Osteoblast (primary cell): ENCODE data around the gene YTHDC1. TPM values are rescaled to one million over a fixed set of nuclear protein-coding genes. Genes with fewer than 3 reads are reported as not detected.
"Not testable (repeated sequence)": the region's sequence is repeated elsewhere in the genome, so short reads cannot be mapped to it uniquely, and the experiment has no call there.

Source experiments
- DNase-seq: peaks from one replicate; pipeline ENCODE4 v3.0.0; 2011; ENCODE audit warnings: low spot score, mixed read lengths; ENCODE audit not compliant: insufficient read length; ENCODE audit errors: missing footprints
- H2AFZ ChIP-seq: 2 replicates; pipeline ENCODE4 v1.6.0; 2011; ENCODE audit warnings: mild to moderate bottlenecking, low read length
- H3K27ac ChIP-seq: 2 replicates; pipeline ENCODE4 v1.5.1; 2011; ENCODE audit warnings: mild to moderate bottlenecking, low read depth, low read length, moderate library complexity
- H3K27me3 ChIP-seq: 2 replicates; pipeline ENCODE4 v1.6.0; 2012; ENCODE audit warnings: mild to moderate bottlenecking, control low read depth, inconsistent platforms, low read length, moderate library complexity; ENCODE audit not compliant: insufficient read depth
- H3K36me3 ChIP-seq: 2 replicates; pipeline ENCODE4 v1.5.1; 2011; ENCODE audit warnings: mild to moderate bottlenecking, low read length, control low read depth, moderate library complexity; ENCODE audit not compliant: insufficient read depth
- H3K4me1 ChIP-seq: 2 replicates; pipeline ENCODE4 v1.5.1; 2011; ENCODE audit warnings: mild to moderate bottlenecking, low read length, control low read depth, moderate library complexity; ENCODE audit not compliant: insufficient read depth
- H3K4me2 ChIP-seq: 2 replicates; pipeline ENCODE4 v1.6.0; 2011; ENCODE audit warnings: mild to moderate bottlenecking, low read length; ENCODE audit not compliant: insufficient read depth
- H3K4me3 ChIP-seq: fragments of 200-600 bp; sonication (generic); 3 replicates; pipeline ENCODE4 v1.5.1; 2012; ENCODE audit warnings: mild to moderate bottlenecking, low read length, inconsistent platforms; ENCODE audit not compliant: insufficient read depth
- H3K79me2 ChIP-seq: 2 replicates; pipeline ENCODE4 v1.6.0; 2012; ENCODE audit warnings: mild to moderate bottlenecking, low read length, control low read depth, inconsistent platforms; ENCODE audit not compliant: insufficient read depth
- H3K9me3 ChIP-seq: 2 replicates; pipeline ENCODE4 v1.5.1; 2011; ENCODE audit warnings: low read depth, low read length, control low read depth
- H4K20me1 ChIP-seq: 2 replicates; pipeline ENCODE4 v1.6.0; 2012; ENCODE audit warnings: mild to moderate bottlenecking, low read length, control low read depth; ENCODE audit not compliant: insufficient read depth
- total RNA-seq: library from RNA; depleted of rRNA; stranded (reverse); fragments of >200 nt; gene quantifications from 2 replicates; pipeline ENCODE4 v1.2.3, GENCODE V29; 2012
- TF ChIP-seq, protein P1 (sequence below): IDR thresholded peaks from 2 replicates; pipeline ENCODE4 v1.5.1; 2011; ENCODE audit warnings: mild to moderate bottlenecking, low read depth, low read length, moderate library complexity; ENCODE audit errors: extremely low read depth

The YTHDC1 gene
- total RNA-seq, 1 donor: 40.2 TPM

GRCh38 chr4:68283095-68283494, 66.8 kb downstream of the YTHDC1 start:
- Histone ChIP-seq H3K79me2 (no peaks in the 10 kb centered on the region), H4K20me1 (no peaks in the 10 kb centered on the region), H3K27ac (no peak overlapping the region), H3K4me1 (no peaks in the 10 kb centered on the region), H3K27me3 (no peaks in the 10 kb centered on the region), H3K4me3 (no peak overlapping the region), H2AFZ (no peak overlapping the region), H3K4me2 (no peak overlapping the region), H3K9me3 (no peaks in the 10 kb centered on the region), H3K36me3 (no peaks in the 10 kb centered on the region)
- TF ChIP-seq, protein P1, sequence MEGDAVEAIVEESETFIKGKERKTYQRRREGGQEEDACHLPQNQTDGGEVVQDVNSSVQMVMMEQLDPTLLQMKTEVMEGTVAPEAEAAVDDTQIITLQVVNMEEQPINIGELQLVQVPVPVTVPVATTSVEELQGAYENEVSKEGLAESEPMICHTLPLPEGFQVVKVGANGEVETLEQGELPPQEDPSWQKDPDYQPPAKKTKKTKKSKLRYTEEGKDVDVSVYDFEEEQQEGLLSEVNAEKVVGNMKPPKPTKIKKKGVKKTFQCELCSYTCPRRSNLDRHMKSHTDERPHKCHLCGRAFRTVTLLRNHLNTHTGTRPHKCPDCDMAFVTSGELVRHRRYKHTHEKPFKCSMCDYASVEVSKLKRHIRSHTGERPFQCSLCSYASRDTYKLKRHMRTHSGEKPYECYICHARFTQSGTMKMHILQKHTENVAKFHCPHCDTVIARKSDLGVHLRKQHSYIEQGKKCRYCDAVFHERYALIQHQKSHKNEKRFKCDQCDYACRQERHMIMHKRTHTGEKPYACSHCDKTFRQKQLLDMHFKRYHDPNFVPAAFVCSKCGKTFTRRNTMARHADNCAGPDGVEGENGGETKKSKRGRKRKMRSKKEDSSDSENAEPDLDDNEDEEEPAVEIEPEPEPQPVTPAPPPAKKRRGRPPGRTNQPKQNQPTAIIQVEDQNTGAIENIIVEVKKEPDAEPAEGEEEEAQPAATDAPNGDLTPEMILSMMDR: no peak
- DNase-seq: no peak

DNA sequence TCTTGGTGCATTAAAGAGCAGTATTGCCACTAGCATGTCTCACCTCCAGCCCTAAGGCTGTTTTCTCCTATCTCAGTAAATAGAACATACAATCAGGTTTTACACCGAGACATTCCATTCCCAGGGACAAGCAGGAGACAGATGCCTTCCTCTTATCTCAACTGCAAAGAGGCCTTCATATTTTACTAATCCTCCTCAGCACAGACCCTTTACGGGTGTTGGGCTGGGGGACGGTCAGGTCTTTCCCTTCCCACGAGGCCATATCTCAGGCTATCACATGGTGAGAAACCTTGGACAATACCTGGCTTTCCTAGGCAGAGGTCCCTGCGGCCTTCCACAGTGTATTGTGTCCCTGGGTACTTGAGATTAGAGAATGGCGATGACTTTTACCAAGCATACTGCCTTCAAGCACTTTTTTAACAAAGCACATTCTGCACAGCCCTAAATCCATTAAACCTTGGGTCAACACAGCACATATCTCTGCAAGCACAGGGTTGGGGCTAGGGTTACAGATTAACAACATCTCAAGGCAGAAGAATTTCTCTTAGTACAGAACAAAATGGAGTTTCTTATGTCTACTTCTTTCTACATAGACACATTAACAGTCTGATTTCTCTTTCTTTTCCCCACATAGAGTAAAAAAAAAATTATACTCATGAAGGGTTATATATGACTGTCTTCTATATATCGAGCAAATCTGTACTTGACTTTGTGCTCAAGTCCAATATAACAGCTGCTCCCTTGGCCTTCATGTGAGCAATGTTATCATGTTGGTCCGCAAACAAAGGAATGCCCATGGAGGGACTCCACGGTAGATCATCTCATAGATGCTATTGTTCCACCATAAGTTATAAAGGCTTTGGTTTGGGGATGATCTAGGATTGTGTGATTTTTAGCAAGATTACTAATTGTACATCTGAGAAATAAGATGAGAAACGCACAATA, 67.8 kb downstream of the YTHDC1 start:
- H3K4me2 ChIP-seq, H2AFZ ChIP-seq, H3K79me2 ChIP-seq, H3K9me3 ChIP-seq, H3K27ac ChIP-seq, H3K4me3 ChIP-seq, DNase-seq, H3K36me3 ChIP-seq, H3K4me1 ChIP-seq, H4K20me1 ChIP-seq, H3K27me3 ChIP-seq: not testable (repeated sequence)

DNA sequence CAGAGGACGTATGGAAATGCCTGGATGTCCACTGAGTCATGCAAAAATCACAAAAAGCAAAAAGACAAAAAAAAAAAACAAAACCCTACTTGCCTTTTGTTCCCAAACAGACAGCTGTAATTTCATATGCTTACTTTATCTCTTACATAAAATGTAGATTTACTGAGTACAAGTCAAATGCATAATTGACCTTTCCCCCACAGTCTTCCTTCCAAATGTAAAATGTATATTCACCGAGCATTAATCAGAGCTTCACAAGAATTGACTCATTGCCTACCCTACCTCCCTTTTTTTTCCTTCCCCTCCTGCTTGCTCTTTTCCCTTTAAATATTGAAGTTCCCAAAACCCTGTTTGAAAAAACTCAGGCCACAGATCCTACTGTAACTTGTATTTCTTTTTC, 71.9 kb downstream of the YTHDC1 start:
- Histone ChIP-seq H3K4me1 (peaks cover 9% of the 10 kb centered on the region), H3K27ac (no peak overlapping the region), H3K27me3 (no peaks in the 10 kb centered on the region), H3K4me3 (no peak overlapping the region), H2AFZ (peak overlapping the region; percentile 8), H3K9me3 (no peaks in the 10 kb centered on the region), H3K4me2 (no peak overlapping the region), H3K79me2 (no peaks in the 10 kb centered on the region), H3K36me3 (no peaks in the 10 kb centered on the region), H4K20me1 (no peaks in the 10 kb centered on the region)
- TF ChIP-seq, protein P1: no peak
- no peak for DNase-seq

GRCh38 chr4:68277627-68278026, 72.3 kb downstream of the YTHDC1 start:
- Histone ChIP-seq H3K4me2 (no peak overlapping the region), H3K27me3 (no peaks in the 10 kb centered on the region), H2AFZ (no peak overlapping the region), H3K27ac (no peak overlapping the region), H3K4me3 (no peak overlapping the region), H3K79me2 (no peaks in the 10 kb centered on the region), H3K4me1 (peaks cover 12% of the 10 kb centered on the region), H4K20me1 (no peaks in the 10 kb centered on the region), H3K36me3 (no peaks in the 10 kb centered on the region), H3K9me3 (no peaks in the 10 kb centered on the region)
- TF ChIP-seq, protein P1: no peak
- DNase-seq: no peak
